Measurements from ENCODE around the gene HSPA12B. TPM values are rescaled to one million over a fixed set of nuclear protein-coding genes. Genes with fewer than 3 reads are reported as not detected.
A peak's percentile ranks its signal among the peaks of the same experiment; 100 is the strongest.

Gene HSPA12B
- total RNA-seq, 4 donors from 2014 or later, result 7.7 to 58.2 (median 19.3) TPM

GRCh38 chr20:3748073-3748472, 15.6 kb downstream of the HSPA12B start:
- ATAC-seq (ENCODE audit: low FRiP score) (no peak), DNase-seq (ENCODE audit: low spot score) (no peak)
- TF ChIP-seq, protein P1, sequence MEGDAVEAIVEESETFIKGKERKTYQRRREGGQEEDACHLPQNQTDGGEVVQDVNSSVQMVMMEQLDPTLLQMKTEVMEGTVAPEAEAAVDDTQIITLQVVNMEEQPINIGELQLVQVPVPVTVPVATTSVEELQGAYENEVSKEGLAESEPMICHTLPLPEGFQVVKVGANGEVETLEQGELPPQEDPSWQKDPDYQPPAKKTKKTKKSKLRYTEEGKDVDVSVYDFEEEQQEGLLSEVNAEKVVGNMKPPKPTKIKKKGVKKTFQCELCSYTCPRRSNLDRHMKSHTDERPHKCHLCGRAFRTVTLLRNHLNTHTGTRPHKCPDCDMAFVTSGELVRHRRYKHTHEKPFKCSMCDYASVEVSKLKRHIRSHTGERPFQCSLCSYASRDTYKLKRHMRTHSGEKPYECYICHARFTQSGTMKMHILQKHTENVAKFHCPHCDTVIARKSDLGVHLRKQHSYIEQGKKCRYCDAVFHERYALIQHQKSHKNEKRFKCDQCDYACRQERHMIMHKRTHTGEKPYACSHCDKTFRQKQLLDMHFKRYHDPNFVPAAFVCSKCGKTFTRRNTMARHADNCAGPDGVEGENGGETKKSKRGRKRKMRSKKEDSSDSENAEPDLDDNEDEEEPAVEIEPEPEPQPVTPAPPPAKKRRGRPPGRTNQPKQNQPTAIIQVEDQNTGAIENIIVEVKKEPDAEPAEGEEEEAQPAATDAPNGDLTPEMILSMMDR (IDR thresholded peaks at IDR 0.05), result no peak

DNA sequence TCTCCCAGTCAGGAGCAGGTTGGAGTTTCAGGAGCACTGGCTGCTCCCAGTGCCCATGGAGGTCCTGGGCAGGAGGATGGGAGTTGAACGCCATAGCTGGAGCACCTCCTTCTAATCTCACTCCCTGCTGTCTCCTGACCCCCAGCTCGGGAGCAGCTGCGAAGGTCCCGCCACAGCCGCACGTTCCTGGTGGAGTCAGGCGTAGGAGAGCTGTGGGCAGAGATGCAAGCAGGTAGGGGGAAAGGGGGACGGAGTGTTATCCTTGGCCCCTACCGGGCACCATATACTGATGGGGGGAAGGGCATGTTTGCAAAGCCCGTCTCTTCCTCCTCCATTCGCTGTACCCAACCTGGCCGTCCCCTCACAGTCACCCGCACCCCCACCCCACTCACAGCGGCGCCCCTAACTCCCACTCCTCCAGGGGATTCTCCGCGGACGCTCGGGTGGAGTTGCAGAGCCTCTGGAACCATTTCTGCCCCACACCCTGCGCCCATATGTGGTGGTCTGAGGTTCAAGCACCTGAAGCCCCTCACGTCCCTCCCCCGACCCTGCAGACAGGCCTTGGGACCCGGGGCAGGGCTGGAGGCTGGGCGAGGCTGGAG, 16.7 kb downstream of the HSPA12B start:
- TF ChIP-seq, protein P1 (IDR thresholded peaks at IDR 0.05), result no peak
- DNase-seq (ENCODE audit: low spot score), result no peak
- ATAC-seq (ENCODE audit: low FRiP score), result no peak

DNA sequence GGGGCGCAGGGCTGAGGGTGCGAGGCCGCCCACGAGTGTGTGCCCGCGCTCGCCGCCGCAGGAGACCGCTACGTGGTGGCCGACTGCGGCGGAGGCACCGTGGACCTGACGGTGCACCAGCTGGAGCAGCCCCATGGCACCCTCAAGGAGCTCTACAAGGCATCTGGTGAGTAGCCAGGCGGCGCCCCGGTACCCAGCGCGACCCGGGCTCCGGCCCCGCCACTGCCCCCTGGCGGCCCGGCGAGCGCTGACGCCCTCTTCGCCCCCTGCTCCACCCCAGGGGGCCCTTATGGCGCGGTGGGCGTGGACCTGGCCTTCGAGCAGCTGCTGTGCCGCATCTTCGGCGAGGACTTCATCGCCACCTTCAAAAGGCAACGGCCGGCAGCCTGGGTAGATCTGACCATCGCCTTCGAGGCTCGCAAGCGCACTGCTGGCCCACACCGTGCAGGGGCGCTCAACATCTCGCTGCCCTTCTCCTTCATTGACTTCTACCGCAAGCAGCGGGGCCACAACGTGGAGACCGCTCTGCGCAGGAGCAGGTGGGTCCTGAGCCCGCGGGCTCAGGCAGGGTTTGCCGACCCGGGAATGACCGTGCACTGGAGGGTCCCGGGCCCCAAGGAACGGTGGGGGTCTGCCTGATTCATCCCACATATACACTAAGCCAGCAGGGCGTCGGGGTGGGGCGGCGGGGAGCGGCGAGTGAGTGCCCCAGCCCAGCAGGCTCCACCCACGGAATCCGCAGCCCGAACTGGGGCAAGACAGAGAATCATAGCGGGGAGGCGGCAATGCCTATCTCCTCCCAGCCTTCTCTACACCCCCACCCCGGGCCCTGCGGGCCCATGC, 17.4 kb downstream of the HSPA12B start:
- DNase-seq (ENCODE audit: low spot score), result no peak
- TF ChIP-seq, protein P1 (IDR thresholded peaks at IDR 0.05), result peak in 1 of 3 donors; percentile 15
- peak; percentile 35 for ATAC-seq (ENCODE audit: low FRiP score)

- TF ChIP-seq, protein P1 (IDR thresholded peaks at IDR 0.05), result no peak
- ATAC-seq (ENCODE audit: low FRiP score) (no peak), DNase-seq (ENCODE audit: low spot score) (no peak)
These were observed 18.8 kb downstream of the HSPA12B start for GRCh38 chr20:3751305-3751674.

DNA sequence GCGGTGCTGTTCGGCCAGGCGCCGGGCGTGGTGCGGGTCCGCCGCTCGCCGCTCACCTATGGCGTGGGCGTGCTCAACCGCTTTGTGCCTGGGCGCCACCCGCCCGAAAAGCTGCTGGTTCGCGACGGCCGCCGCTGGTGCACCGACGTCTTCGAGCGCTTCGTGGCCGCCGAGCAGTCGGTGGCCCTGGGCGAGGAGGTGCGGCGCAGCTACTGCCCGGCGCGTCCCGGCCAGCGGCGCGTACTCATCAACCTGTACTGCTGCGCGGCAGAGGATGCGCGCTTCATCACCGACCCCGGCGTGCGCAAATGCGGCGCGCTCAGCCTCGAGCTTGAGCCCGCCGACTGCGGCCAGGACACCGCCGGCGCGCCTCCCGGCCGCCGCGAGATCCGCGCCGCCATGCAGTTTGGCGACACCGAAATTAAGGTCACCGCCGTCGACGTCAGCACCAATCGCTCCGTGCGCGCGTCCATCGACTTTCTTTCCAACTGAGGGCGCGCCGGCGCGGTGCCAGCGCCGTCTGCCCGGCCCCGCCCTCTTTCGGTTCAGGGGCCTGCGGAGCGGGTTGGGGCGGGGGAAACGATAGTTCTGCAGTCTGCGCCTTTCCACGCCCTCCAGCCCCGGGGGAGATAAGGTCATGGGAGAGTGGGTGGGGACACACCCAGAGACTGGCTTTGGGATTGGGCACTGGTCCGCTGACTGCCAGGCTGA, 19.3 kb downstream of the HSPA12B start:
- TF ChIP-seq, protein P1 (IDR thresholded peaks at IDR 0.05), result no peak
- ATAC-seq (ENCODE audit: low FRiP score) (peak; percentile 25), DNase-seq (ENCODE audit: low spot score) (no peak)

DNA sequence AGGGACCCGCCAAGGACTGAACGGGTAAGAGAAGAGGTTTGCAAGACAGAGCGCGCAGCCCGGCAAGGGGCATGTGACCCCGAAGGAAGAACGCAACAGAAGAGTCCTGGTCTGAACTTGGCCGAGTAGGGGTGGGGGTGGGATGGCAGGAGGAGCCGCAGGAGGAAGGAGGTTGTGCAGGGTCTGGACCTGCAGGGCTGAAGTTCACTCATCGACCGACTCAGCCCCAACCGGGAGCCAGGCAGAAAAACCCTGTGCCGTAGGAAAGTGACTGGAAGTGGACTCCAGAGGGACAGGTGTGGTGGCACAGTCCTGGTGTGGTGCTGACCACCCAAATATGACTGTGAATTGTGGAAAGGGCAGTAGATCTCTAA, 19.9 kb downstream of the HSPA12B start:
- TF ChIP-seq, protein P1 (IDR thresholded peaks at IDR 0.05), result no peak
- ATAC-seq (ENCODE audit: low FRiP score) (no peak), DNase-seq (ENCODE audit: low spot score) (no peak)
